ENCODE measurements around the gene CMIP. TPM values are rescaled to one million over a fixed set of nuclear protein-coding genes. Genes with fewer than 3 reads are reported as not detected.

CMIP gene
- total and polyA plus RNA-seq, 10 of the 15 experiments (the other 5 are each of a cell fraction or from before 2014, with no cell fraction given), result 1.2 to 43.2 (median 4.4) TPM

DNA sequence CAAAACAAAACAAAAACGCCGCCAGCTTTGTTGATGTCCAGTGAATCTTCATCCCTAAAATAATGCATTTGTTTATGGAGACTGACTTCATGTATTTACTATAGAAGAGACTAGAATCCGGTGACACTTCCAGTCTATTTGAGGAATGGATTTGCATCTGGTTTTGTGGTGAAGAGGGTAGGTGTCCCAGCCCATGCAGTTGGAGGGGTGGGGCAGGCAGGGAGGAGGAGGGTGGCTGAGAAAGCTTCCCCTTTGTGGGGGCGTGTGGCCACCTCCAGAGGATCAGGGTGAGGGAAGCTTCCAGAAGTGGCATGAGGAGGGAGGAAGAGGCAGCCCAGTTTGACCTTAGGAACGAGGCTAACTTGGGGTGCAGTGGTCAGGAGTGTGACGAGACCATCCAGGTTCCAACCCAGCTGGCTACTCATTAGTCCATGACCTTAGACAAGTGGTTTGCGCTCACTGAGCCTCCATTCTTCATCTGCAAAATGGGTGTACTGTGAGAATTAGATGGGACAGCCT is 69.5 kb downstream of the CMIP start:
- 20% methylated on average over 7 of the region's 7 CpGs for WGBS (ENCODE audit: insufficient coverage, insufficient replicate concordance, low lambda C conversion rate, missing lambda C conversion rate)
- no peaks in the 10 kb centered on the region for H3K27me3 ChIP-seq (replicated peaks in 1 of 2; ENCODE audit: control insufficient read depth in 2 of 2, insufficient read depth in 2 of 2, low read length in 1 of 2)
- peaks cover 17% of the 10 kb centered on the region for H3K79me2 ChIP-seq (ENCODE audit: control insufficient read depth, insufficient read depth, low read length)
- POLR2A ChIA-PET, result interaction anchor here (1.3 kb wide), 1 partner anchor 33 kb away, joined by 4 read pairs; no protein-coding TSS in a partner anchor
- SMC1A ChIA-PET (ENCODE audit: uncharacterized antibody, unreplicated experiment), result interaction anchor here (0.8 to 2.2 kb wide), 7 partner anchors 17 to 103 kb away, joined by 3 to 9 read pairs (median 4); no protein-coding TSS in a partner anchor
- ATAC-seq (peak; percentile 86), DNase-seq (ENCODE audit: low read depth, low spot score) (no peak), FAIRE-seq (peak; percentile 54)
- H3K9me3 ChIP-seq (replicated peaks; ENCODE audit: control insufficient read depth, insufficient read depth, low read length), result no peaks in the 10 kb centered on the region; the same call in 1 of the 3 replicates
- in situ Hi-C loops (cut with MboI), result no loop called here
- peaks cover 4 to 5% of the 10 kb centered on the region in 2 experiments; a peak in 3 of 4 replicates for H3K36me3 ChIP-seq (ENCODE audit: control insufficient read depth in 2 of 2, insufficient read depth in 2 of 2, low read length in 1 of 2)
- intact Hi-C loops (cut with micrococcal nuclease; ENCODE audit: unreplicated experiment), result no loop called here
- H4K20me1 ChIP-seq (ENCODE audit: control insufficient read depth, insufficient read depth), result no peaks in the 10 kb centered on the region; the same call in 1 of the 2 replicates
- H2AFZ ChIP-seq (ENCODE audit: control insufficient read depth, low read depth, low read length), result no peak overlapping the region
- H3K27ac ChIP-seq (ENCODE audit: control insufficient read depth, insufficient read depth), result peak overlapping the region; percentile 35; the same call in 1 of the 2 replicates
- CTCF ChIA-PET, result interaction anchor here (0.9 to 2.5 kb wide), 2 partner anchors 9 to 13 kb away, joined by 3 to 10 read pairs; no protein-coding TSS in a partner anchor
- BruUV-seq (replicated peaks), result no TSS peak
- peak overlapping the region; percentile 29; the same call in 1 of the 2 replicates for H3K4me3 ChIP-seq
- peaks cover 22% of the 10 kb centered on the region for H3K4me1 ChIP-seq (ENCODE audit: control insufficient read depth, insufficient read depth, low read length)
- RAD21 ChIA-PET (ENCODE audit: unreplicated experiment), result interaction anchor here (0.5 to 1.2 kb wide), 4 partner anchors 31 to 95 kb away, joined by 3 to 4 read pairs (median 3); no protein-coding TSS in a partner anchor
- H3K9ac ChIP-seq (ENCODE audit: control insufficient read depth, insufficient read depth, low read length), result no peak overlapping the region
- peak overlapping the region; percentile 77 for H3K4me2 ChIP-seq (ENCODE audit: control insufficient read depth, insufficient read depth)
- TF ChIP-seq MEF2B (IDR thresholded peaks at IDR 0.05; ENCODE audit: partially characterized antibody, poor library complexity, severe bottlenecking) (peak; percentile 74), CBFB (IDR thresholded peaks at IDR 0.05; ENCODE audit: low read depth) (peak; percentile 70), BCL11A (IDR thresholded peaks at IDR 0.05; ENCODE audit: low read depth, low read length) (no peak), BACH1 (IDR thresholded peaks at IDR 0.05; ENCODE audit: borderline replicate concordance) (no peak), ZNF274 (IDR thresholded peaks at IDR 0.05; ENCODE audit: insufficient read depth, insufficient read length) (no peak), POU2F2 (IDR thresholded peaks at IDR 0.05; ENCODE audit: borderline replicate concordance, low read depth, low read length) (peak; percentile 93), NRF1 (conservative IDR thresholded peaks at IDR 0.05; ENCODE audit: low read depth, low read length) (no peak), MTA3 (IDR thresholded peaks at IDR 0.05; ENCODE audit: borderline replicate concordance, low read length) (peak; percentile 82; the same call in 1 of the 2 replicates), HDGF (IDR thresholded peaks at IDR 0.05) (0 out of 2 replicates have a peak, but pooled peaks have one; percentile 42), PML (IDR thresholded peaks at IDR 0.05; ENCODE audit: low read length) (no peak), RCOR1 (conservative IDR thresholded peaks at IDR 0.05; ENCODE audit: low read depth, low read length) (no peak), SMAD1 (IDR thresholded peaks at IDR 0.05; ENCODE audit: low read depth, partially characterized antibody) (no peak), CREB1 (IDR thresholded peaks at IDR 0.05; ENCODE audit: low read depth) (no peak), EED (IDR thresholded peaks at IDR 0.05; ENCODE audit: low read depth) (peak; percentile 84), EZH2 (IDR thresholded peaks at IDR 0.05; ENCODE audit: borderline replicate concordance, control insufficient read depth, low read depth, low read length) (no peak), SMARCA5 (IDR thresholded peaks at IDR 0.05) (peak; percentile 67; the same call in 1 of the 2 replicates), NR2C2 (IDR thresholded peaks at IDR 0.05; ENCODE audit: borderline replicate concordance, control insufficient read depth, insufficient read length, low read depth) (no peak), STAT1 (conservative IDR thresholded peaks at IDR 0.05) (no peak), POLR2AphosphoS2 (IDR thresholded peaks at IDR 0.05; ENCODE audit: low read depth, low read length) (no peak)
- TF ChIP-seq, protein P1, sequence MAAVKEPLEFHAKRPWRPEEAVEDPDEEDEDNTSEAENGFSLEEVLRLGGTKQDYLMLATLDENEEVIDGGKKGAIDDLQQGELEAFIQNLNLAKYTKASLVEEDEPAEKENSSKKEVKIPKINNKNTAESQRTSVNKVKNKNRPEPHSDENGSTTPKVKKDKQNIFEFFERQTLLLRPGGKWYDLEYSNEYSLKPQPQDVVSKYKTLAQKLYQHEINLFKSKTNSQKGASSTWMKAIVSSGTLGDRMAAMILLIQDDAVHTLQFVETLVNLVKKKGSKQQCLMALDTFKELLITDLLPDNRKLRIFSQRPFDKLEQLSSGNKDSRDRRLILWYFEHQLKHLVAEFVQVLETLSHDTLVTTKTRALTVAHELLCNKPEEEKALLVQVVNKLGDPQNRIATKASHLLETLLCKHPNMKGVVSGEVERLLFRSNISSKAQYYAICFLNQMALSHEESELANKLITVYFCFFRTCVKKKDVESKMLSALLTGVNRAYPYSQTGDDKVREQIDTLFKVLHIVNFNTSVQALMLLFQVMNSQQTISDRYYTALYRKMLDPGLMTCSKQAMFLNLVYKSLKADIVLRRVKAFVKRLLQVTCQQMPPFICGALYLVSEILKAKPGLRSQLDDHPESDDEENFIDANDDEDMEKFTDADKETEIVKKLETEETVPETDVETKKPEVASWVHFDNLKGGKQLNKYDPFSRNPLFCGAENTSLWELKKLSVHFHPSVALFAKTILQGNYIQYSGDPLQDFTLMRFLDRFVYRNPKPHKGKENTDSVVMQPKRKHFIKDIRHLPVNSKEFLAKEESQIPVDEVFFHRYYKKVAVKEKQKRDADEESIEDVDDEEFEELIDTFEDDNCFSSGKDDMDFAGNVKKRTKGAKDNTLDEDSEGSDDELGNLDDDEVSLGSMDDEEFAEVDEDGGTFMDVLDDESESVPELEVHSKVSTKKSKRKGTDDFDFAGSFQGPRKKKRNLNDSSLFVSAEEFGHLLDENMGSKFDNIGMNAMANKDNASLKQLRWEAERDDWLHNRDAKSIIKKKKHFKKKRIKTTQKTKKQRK (IDR thresholded peaks at IDR 0.05; ENCODE audit: low read depth, low read length), result no peak
- TF ChIP-seq, protein P2, sequence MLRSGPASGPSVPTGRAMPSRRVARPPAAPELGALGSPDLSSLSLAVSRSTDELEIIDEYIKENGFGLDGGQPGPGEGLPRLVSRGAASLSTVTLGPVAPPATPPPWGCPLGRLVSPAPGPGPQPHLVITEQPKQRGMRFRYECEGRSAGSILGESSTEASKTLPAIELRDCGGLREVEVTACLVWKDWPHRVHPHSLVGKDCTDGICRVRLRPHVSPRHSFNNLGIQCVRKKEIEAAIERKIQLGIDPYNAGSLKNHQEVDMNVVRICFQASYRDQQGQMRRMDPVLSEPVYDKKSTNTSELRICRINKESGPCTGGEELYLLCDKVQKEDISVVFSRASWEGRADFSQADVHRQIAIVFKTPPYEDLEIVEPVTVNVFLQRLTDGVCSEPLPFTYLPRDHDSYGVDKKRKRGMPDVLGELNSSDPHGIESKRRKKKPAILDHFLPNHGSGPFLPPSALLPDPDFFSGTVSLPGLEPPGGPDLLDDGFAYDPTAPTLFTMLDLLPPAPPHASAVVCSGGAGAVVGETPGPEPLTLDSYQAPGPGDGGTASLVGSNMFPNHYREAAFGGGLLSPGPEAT (IDR thresholded peaks at IDR 0.05; ENCODE audit: low read depth), result peak; percentile 46; the same call in 1 of the 2 replicates

All from GM12878 (cell line).